ENCODE data around the gene HDAC10.

Gene HDAC10

DNA sequence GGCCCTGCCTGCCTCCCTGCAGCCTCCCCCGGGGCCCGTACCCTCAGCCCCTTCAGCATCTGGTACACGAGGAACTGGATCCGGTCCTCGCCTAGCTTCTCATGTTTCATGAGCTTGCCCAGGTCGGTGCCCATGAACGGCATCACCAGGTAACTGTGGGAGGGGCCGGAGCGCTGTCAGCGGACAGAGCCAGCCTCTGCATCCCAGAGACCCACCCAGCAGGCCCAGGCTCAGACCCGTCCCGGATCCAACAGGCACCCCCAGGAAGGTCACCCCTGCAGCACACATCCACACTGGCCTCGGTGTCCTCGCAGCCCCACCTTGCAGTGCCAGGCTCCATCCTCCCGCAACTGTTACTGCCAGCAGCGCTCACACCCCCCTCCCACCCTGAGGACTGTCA is 6.0 kb upstream of the HDAC10 start:
- no peak for DNase-seq (ENCODE audit: low read depth, low spot score)

- DNase-seq (ENCODE audit: low read depth, low spot score): no peak
Measured at GRCh38 chr22:50256258-50256862, 5.3 kb upstream of the HDAC10 start.

GRCh38 chr22:50255607-50256006 is 4.5 kb upstream of the HDAC10 start:
- DNase-seq (ENCODE audit: low read depth, low spot score): no peak

- DNase-seq (ENCODE audit: low read depth, low spot score): no peak
Measured at GRCh38 chr22:50255099-50255498, 4.0 kb upstream of the HDAC10 start.

GRCh38 chr22:50253941-50254340 is 2.9 kb upstream of the HDAC10 start:
- DNase-seq (ENCODE audit: low read depth, low spot score): no peak

DNA sequence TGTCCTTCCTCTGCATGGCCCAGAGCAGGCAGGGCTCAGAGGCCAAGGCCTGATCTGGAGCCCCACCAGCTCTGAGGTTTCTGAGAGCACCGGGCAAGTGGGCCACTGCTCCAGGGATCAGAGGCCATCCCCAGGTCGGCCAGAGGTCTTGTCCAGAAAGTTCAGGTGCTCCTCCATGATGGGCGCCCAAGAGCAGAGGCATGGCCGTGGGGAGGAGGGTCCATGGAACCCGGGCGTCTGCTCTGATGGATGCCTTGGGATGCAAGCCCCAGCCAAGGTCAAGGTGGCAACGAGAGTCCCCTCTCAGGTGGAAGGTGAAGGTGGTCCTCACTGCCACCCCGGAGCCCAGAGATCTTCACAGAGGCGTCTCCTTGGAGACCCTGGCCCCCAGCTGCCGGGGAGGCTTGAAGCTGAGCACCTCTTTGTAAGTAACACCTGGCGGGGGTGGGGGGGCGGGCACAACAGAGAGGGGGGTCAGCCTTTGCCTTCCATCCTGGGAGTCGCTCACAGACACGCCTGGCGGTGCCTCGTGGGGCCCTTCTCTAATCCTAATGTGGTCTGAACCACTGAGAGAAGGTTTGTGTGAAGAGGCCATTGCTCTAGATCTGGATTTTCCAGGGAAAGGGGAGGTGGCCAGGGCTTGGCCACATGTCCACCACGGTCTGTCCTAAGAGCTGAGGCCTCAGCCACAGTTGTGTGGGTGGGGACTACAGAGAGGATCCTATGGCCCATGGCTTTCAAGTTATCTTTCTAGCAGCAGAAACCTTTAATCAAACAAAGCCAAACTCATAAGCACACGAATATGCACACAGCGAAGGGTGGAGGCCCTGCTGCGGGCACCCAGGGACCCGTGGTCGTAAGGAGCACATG is 2.2 kb upstream of the HDAC10 start:
- no peak for DNase-seq (ENCODE audit: low read depth, low spot score)

DNA sequence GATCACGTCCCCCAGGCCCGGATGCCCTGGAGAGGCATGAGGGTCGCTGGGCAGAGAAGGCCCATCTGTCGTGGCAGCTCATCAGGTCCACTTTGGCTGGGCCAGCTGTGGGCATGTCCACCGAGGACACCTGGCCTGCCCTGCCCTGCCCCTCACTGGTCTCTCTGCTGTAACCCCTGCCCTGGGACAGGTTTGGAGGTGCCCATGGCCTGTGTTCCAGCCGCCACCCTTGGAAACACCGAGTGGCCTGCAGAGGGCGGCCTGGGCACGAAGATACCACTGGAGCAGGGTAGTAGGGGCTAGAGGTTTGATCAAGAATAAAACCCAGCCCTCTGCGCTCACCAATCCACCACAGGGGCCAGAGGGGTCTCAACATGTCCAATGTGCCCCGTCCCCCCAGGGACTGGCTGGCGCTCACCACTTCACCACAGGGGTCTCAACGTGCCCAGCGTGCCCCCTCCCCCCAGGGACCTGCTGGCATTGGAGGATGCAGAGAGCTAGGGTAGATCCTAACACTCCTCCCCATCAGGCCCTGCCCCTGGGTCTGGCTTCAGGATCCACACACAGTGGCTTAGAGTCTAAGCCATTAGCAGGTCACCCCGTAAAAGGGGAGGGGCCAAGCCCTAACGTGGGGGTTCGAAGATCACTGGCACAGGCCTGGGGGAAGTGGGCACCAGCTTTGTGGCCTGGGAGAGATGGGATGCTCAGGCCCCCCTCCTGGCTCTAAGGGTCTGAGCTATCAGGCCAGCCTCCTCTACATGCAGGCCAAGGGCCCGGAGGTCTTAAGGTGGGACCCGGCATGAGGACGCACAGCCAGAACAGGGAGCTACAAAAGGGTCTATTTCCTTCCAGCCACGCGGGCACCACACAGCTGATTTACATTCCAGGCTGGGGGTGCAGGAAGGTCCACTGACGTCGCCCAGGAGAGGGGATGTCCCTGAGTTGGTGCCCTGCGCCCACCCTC is 1.3 kb upstream of the HDAC10 start:
- DNase-seq (ENCODE audit: low read depth, low spot score): no peak

DNA sequence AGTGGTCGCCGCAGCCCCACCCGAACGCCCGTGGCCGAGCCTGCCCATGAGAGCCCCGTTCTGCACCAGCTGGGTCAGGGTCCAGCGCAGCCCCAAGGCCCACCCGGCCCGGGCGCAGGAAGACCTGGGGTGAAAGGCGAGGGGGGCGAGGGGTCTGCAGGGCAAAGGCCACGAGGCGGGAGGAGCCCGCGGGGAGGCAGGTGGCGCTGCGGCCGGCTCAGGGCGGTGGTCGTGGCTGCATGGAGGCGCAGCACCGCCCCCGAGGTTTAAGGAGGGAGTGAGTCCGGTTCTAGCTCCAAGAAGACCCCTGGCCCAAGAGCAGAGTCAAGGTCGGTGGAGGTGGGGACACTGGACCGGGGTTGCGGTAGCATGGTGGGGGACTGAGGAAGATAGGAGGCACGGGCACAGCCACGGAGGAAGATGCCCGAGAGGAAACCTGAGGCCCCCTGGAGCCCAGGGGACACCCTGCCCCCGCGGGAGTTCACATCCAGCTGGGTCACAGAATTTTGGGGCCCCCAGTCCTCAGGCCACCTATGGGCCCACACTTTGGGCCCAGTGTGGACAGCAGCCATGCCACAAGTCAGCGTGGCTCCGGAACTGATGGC is 514 bp upstream of the HDAC10 start:
- DNase-seq (ENCODE audit: low read depth, low spot score): no peak

DNA sequence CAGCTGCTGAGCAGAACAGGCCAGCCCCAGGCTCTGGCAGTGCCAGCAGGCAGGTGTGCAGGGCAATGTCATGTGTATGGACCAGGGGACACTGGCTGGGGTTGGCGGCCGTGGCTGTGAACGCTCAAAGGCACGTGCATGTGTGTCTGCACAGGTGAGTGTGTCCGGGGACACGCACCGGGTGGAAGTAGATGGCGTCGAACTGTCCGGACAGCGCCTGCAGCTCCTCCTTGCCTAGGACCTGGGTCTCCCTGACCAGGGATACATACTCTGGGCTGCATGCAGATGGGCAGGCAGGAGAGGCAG is 863 bp downstream of the HDAC10 start:
- DNase-seq (ENCODE audit: low read depth, low spot score): no peak

GRCh38 chr22:50249341-50250248 is 1.5 kb downstream of the HDAC10 start:
- DNase-seq (ENCODE audit: low read depth, low spot score): no peak

GRCh38 chr22:50248196-50249081 is 2.6 kb downstream of the HDAC10 start:
- DNase-seq (ENCODE audit: low read depth, low spot score): no peak

- DNase-seq (ENCODE audit: low read depth, low spot score): no peak
Measured at GRCh38 chr22:50247748-50248147, 3.3 kb downstream of the HDAC10 start.

- no peak for DNase-seq (ENCODE audit: low read depth, low spot score)
Measured at GRCh38 chr22:50246242-50247175, 4.6 kb downstream of the HDAC10 start.

GRCh38 chr22:50245214-50246072 is 5.6 kb downstream of the HDAC10 start:
- DNase-seq (ENCODE audit: low read depth, low spot score): no peak

- DNase-seq (ENCODE audit: low read depth, low spot score): peak; percentile 68
Measured at GRCh38 chr22:50244420-50245213, 6.4 kb downstream of the HDAC10 start, which contains the start of gene TUBGCP6. TSS of gene TUBGCP6 (minus strand) at chr22:50245023. CDS start at chr22:50244459, 564 bp downstream.

DNA sequence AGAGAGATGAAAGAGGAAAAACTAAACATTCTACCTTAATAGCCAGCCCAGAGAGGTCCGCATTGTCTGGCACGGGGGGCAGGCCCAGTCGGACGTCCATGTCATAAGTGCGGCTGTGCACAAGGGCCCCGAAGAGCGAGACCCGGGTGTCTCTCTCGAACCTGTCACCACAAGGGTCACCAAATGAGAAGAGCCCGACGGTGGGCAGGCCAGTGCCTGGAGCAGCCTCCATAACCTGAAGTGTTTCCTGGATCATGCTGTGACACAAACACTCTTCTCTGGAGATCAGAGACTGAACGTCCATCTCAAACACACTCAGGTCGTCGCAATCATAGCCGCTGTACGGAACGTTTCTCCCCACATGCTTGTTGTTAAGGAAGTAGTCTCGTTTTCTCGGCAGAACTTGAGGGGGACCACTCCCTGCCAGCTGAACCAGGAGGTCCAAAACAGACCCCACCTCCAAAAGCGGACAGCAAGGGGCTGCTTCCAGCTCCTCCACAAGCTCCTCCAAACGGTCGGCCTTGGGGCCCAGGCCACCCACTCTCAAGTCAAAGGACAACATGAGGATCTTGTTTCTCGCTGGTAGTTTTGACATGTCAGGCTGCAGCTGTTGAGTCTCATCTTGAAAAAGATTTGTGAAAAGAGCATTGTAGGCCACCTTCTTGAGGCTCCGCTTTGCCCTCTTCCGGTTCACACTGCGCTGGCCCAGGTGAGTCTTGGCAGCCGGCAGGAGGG is 7.2 kb downstream of the HDAC10 start:
- no peak for DNase-seq (ENCODE audit: low read depth, low spot score)

All from brain pericyte (primary cell).